Measurements from ENCODE around the gene FGGY. TPM values are rescaled to one million over a fixed set of nuclear protein-coding genes. Genes with fewer than 3 reads are reported as not detected.
"Not testable (repeated sequence)": the region's sequence is repeated elsewhere in the genome, so short reads cannot be mapped to it uniquely, and the experiment has no call there.

FGGY gene
- total RNA-seq, 2 donors from 2014 or later = 16.0 to 21.8 TPM

DNA sequence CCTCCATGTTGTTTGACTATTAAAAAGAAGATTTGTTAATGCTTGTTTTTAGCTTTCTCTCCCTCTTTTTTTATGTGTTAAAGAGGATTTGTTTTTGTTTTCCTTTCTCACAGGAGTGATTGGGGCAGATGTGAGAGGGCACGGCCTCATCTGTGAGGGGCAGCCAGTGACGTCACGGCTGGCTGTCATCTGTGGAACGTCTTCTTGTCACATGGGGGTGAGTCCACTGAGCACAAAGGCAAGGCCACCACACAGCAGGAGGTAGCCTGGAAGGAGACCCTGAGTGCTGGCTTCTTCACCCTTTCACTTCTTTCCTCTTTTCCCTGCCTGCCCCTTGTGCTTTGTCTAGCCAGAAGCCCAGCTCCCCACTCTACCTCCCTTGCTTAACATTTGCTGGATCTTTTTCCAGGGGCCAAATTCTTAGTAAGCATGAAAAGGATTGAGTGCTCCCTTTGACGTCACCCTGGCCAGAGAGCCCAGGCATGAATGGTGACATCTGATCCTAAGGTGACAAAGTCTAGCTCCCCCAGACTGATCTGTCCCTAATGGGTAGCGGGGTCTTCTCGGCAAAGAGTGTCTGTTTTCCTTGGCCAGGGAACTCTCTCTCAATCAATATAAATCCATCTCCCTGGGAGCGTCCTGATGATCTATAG, 257.2 kb downstream of the FGGY start:
- Histone ChIP-seq H3K9me3 (peaks cover 0 to 11% of the 10 kb centered on the region in 2 donors), H3K27me3 (no peaks in the 10 kb centered on the region), H3K4me1 (no peaks in the 10 kb centered on the region), H3K4me3 (no peak overlapping the region), H3K36me3 (no peaks in the 10 kb centered on the region), H3K27ac (no peak overlapping the region)
- no peak for DNase-seq (ENCODE audit: low spot score)
- TF ChIP-seq, protein P1, sequence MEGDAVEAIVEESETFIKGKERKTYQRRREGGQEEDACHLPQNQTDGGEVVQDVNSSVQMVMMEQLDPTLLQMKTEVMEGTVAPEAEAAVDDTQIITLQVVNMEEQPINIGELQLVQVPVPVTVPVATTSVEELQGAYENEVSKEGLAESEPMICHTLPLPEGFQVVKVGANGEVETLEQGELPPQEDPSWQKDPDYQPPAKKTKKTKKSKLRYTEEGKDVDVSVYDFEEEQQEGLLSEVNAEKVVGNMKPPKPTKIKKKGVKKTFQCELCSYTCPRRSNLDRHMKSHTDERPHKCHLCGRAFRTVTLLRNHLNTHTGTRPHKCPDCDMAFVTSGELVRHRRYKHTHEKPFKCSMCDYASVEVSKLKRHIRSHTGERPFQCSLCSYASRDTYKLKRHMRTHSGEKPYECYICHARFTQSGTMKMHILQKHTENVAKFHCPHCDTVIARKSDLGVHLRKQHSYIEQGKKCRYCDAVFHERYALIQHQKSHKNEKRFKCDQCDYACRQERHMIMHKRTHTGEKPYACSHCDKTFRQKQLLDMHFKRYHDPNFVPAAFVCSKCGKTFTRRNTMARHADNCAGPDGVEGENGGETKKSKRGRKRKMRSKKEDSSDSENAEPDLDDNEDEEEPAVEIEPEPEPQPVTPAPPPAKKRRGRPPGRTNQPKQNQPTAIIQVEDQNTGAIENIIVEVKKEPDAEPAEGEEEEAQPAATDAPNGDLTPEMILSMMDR (IDR thresholded peaks at IDR 0.05) = no peak

DNA sequence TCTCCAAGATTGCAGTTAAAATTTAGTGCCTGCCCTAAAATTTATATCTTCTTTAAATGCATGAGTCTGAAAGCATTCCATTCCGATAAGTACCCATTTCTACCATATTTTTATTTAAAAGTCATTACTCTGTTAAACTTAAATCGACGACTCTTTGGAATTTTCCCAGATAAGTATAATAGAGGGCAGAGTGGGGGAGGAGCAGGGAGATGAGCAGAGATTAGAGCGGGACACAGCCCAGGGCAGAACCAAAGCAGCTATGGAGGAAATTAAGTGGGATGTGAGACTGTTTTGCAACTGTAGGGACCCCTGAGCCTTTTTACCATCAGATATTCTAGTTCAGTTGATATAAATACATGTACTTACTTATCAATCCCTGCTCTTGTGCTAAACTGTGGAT, 257.9 kb downstream of the FGGY start:
- Histone ChIP-seq H3K27me3 (no peaks in the 10 kb centered on the region), H3K36me3 (no peaks in the 10 kb centered on the region), H3K27ac (no peak overlapping the region), H3K4me3 (no peak overlapping the region), H3K9me3 (peaks cover 0 to 11% of the 10 kb centered on the region in 2 donors), H3K4me1 (no peaks in the 10 kb centered on the region)
- no peak for DNase-seq (ENCODE audit: low spot score)
- TF ChIP-seq, protein P1 (IDR thresholded peaks at IDR 0.05) = no peak

DNA sequence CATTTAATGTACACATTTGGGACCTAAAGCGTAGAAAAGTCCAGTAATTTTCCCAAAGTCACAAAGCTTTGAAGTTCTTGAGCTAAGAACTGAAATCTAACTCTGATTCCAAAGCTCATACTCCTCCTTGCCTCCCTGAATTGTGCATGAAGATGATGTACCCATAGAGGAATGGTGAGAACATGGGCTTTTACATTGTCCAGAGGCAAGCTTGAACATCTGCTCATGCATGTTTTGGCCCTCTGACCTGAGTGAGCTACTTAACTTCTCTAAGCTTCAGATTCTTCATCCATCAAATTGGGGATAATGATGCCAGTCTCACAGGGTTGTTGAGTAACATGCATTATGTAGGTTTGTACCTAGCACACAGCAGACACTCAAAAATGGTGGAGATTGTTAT, 259.5 kb downstream of the FGGY start:
- TF ChIP-seq, protein P1 (IDR thresholded peaks at IDR 0.05) = no peak
- H3K36me3 ChIP-seq = no peaks in the 10 kb centered on the region
- no peak for DNase-seq (ENCODE audit: low spot score)
- peaks cover 0 to 11% of the 10 kb centered on the region in 2 donors for H3K9me3 ChIP-seq
- no peaks in the 10 kb centered on the region for H3K4me1 ChIP-seq
- no peak overlapping the region for H3K27ac ChIP-seq
- H3K27me3 ChIP-seq = no peaks in the 10 kb centered on the region
- H3K4me3 ChIP-seq = no peak overlapping the region

DNA sequence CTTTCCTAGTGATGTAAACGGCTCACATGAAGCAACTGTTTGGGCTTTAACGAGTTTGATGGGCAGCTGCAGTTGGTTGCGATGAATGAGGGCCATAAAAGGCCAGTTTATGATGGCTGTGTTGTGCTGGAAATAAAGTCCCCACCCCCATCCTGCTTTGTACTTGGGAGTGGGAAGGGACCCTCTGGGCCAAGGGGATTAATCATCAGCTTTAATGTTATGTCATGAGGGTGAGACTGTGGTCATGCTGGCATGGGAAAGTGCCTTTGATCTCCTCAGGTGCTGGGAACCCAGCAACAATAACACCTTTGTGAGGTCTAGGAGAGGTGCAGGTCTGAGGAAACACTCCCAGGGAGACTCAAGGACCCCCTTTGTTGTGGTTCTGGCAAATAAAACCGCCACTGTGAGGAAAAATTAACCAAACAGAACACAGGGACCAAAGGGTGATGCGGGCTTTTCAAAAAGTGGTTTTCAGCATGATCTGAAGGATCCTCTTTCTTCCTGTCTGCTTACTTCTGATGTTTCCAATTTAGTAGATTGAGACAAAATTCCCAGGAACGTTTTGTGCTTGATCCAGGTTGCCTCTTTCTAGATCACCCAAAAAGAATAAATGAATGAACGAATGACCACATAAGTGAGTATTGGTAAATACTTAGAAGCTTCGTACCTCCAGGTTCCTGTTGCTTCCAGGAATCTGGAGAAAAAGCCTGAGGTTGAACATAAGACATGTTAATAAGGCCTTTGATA, 260.1 kb downstream of the FGGY start:
- Histone ChIP-seq H3K27me3 (no peaks in the 10 kb centered on the region), H3K4me3 (no peak overlapping the region), H3K27ac (no peak overlapping the region), H3K4me1 (no peaks in the 10 kb centered on the region), H3K9me3 (peaks cover 0 to 11% of the 10 kb centered on the region in 2 donors), H3K36me3 (no peaks in the 10 kb centered on the region)
- no peak for DNase-seq (ENCODE audit: low spot score)
- TF ChIP-seq, protein P1 (IDR thresholded peaks at IDR 0.05) = no peak

DNA sequence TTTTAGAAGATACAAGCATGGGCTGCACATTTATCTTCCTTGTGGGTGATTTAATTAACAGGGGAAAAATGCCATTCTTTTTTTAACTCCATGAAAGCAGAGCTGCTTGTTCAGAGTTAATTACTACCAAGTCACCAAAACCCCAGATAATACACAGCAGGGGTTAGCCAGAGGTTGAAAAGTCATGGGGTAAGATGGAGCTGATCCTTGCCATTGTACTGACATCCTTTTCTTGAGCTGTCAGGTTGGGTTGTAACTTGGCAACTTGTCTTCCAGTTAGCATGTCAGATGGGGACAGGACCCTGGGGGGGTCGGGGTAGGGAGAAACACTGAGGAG, 260.6 kb downstream of the FGGY start:
- TF ChIP-seq, protein P1 (IDR thresholded peaks at IDR 0.05) = no peak
- H3K36me3 ChIP-seq = no peaks in the 10 kb centered on the region
- H3K9me3 ChIP-seq = peaks cover 0 to 11% of the 10 kb centered on the region in 2 donors

DNA sequence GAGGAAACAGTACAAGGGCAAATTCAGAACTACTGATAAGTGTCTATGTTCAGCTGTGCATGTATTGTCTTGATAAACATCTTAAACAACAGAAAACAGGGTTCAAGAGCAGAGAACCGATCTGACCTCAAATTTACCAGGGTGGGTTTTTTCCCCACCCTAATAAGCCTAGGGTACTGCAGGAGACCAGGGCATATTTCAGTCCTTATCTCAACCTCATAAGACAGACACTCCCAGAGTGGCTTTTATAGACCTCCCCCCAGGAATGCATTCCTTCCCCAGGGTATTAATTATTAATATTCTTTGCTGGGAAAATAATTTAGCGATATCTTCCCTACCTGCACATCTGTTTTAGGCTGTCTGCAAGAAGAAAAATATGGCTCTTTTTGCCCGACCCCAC, 261.7 kb downstream of the FGGY start:
- DNase-seq (ENCODE audit: low spot score); H3K36me3 ChIP-seq; H3K4me3 ChIP-seq; H3K27ac ChIP-seq; H3K4me1 ChIP-seq; H3K27me3 ChIP-seq: not testable (repeated sequence)
- peaks cover 0 to 11% of the 10 kb centered on the region in 2 donors for H3K9me3 ChIP-seq

More for the DNA sequence above, 260.6 kb downstream of the FGGY start:
- Histone ChIP-seq H3K4me1 (no peaks in the 10 kb centered on the region), H3K4me3 (no peak overlapping the region), H3K27me3 (no peaks in the 10 kb centered on the region), H3K27ac (no peak overlapping the region)
- no peak for DNase-seq (ENCODE audit: low spot score)
